NK-92 treated with Interleukin-12 subunit alpha and Interleukin-12 subunit beta, amount 100 ng/mL, for 24 hours (cell line): ENCODE results near the gene VCY1B.
"Not testable (repeated sequence)": the region's sequence is repeated elsewhere in the genome, so short reads cannot be mapped to it uniquely, and the experiment has no call there.

Experiments used
- DNase-seq: peaks from one replicate; lab custom pipeline; 2025; lab: John Stamatoyannopoulos, UW

The VCY1B gene

DNA sequence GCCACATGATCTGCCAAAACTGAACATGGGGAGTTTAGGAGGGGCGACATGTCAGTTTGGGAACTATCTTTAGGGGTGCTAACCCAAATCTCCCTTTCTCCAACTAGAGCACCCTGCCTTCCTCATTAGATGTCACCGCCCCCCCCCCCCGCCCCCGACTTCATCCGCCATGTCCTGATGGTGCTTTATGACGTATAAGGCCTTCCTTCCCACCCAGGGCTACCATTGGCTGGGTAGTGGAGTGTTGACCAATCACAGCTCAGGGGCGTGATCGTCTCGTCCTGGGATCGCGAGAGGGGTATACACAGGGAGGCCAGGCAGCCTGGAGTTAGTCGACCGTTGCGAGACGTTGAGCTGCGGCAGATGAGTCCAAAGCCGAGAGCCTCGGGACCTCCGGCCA lies at the start of gene VCY1B:
Gene VCY1B, plus strand, starts transcription at position 301 of the 400 bp plus-strand sequence. Its CDS starts 63 bp downstream, at position 364.
- not testable (repeated sequence) for DNase-seq

GRCh38 chrY:14011916-14012315 lies 44.1 kb upstream of the VCY1B start:
- DNase-seq = not testable (repeated sequence)

DNA sequence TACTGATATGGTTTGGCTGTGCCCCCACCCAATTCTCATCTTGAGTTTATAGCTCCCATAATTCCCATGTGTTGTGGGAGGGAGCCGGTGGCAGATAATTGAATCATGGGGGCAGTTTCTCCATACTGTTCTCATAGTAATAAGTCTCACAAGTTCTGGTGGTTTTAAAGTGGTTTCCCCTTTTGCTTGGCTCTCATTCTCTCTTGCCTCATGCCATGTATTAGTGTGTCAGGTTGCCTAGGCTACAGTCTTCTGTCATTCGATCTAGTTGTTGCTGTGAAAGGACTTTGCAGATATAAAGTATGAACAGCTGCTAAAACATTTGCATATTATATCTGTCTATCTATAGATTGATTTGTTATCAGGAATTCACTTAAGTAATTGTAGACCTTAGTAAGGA lies 25.6 kb upstream of the VCY1B start:
- DNase-seq = not testable (repeated sequence)

DNA sequence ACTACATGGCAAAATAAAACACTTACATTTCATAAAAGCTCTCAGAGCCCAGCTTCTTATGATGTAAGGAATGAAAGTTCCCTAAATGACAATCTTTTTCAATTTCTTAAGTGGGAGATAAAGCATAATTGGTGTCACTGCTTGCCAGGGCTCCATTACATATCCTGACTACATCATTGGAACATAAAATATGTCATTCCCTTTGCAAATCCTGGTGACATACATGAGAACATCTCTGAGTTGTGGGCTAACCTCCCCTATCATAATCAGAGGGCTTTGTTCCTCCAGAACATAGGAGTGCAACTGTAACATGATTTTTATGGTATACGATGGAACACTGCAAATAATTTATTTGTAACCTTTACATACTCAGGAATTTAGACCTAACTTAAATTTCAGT lies 29.9 kb downstream of the VCY1B start:
- no peak for DNase-seq
